ENCODE data around the gene PDS5B.

PDS5B gene

GRCh38 chr13:32823597-32823996 lies 237.3 kb downstream of the PDS5B start:
- H3K4me3 ChIP-seq (ENCODE audit: low read depth, low read length): no peak overlapping the region
- H3K27ac ChIP-seq (ENCODE audit: extremely low read depth, low read depth, low read length): no peak overlapping the region
- H3K4me1 ChIP-seq (ENCODE audit: control insufficient read depth, insufficient read depth, low read length): no peaks in the 10 kb centered on the region
- no peaks in the 10 kb centered on the region for H3K36me3 ChIP-seq (ENCODE audit: control insufficient read depth in 2 of 2, insufficient read depth in 1 of 2, low read length in 2 of 2)
- CTCF ChIA-PET: no interaction called here
- POLR2A ChIA-PET: no interaction called here
- H3K9me3 ChIP-seq (ENCODE audit: control insufficient read depth, insufficient read depth, low read depth, low read length): no peaks in the 10 kb centered on the region
- TF ChIP-seq ZSCAN4 (tag by site-specific recombination; IDR thresholded peaks at IDR 0.05) (peak; percentile 96), ZNF175 (tag by site-specific recombination; IDR thresholded peaks at IDR 0.05) (no peak)

GRCh38 chr13:32824061-32824460 lies 237.8 kb downstream of the PDS5B start:
- H3K4me1 ChIP-seq (ENCODE audit: control insufficient read depth, insufficient read depth, low read length): no peaks in the 10 kb centered on the region
- no peaks in the 10 kb centered on the region for H3K9me3 ChIP-seq (ENCODE audit: control insufficient read depth, insufficient read depth, low read depth, low read length)
- H3K4me3 ChIP-seq (ENCODE audit: low read depth, low read length): no peak overlapping the region
- no peaks in the 10 kb centered on the region for H3K36me3 ChIP-seq (ENCODE audit: control insufficient read depth in 2 of 2, insufficient read depth in 1 of 2, low read length in 2 of 2)
- ChIA-PET CTCF (no interaction called here), POLR2A (no interaction called here)
- no peak overlapping the region for H3K27ac ChIP-seq (ENCODE audit: extremely low read depth, low read depth, low read length)
- no peak for TF ChIP-seq ZNF341 (tag by site-specific recombination; IDR thresholded peaks at IDR 0.05; ENCODE audit: low read depth)
- TF ChIP-seq ZNF248 (tag by site-specific recombination; IDR thresholded peaks at IDR 0.05): no peak
- no peak for TF ChIP-seq ZNF174 (tag by site-specific recombination; IDR thresholded peaks at IDR 0.05)
- no peak for TF ChIP-seq BCL11A (tag by site-specific recombination; IDR thresholded peaks at IDR 0.05; ENCODE audit: low read depth)
- TF ChIP-seq SP7 (tag by site-specific recombination; IDR thresholded peaks at IDR 0.05): no peak
- no peak for TF ChIP-seq ZFP41 (tag by site-specific recombination; IDR thresholded peaks at IDR 0.05; ENCODE audit: borderline replicate concordance)
- no peak for TF ChIP-seq ZNF10 (tag by site-specific recombination; IDR thresholded peaks at IDR 0.05)
- TF ChIP-seq ZFP3 (tag by site-specific recombination; IDR thresholded peaks at IDR 0.05; ENCODE audit: low read depth): no peak
- TF ChIP-seq ZNF747 (tag by site-specific recombination; IDR thresholded peaks at IDR 0.05): no peak

- CTCF ChIA-PET: no interaction called here
- POLR2A ChIA-PET: no interaction called here
- Histone ChIP-seq H3K4me3 (ENCODE audit: low read depth, low read length) (no peak overlapping the region), H3K4me1 (ENCODE audit: control insufficient read depth, insufficient read depth, low read length) (no peaks in the 10 kb centered on the region), H3K9me3 (ENCODE audit: control insufficient read depth, insufficient read depth, low read depth, low read length) (no peaks in the 10 kb centered on the region), H3K36me3 (ENCODE audit: control insufficient read depth in 2 of 2, insufficient read depth in 1 of 2, low read length in 2 of 2) (no peaks in the 10 kb centered on the region), H3K27ac (ENCODE audit: extremely low read depth, low read depth, low read length) (no peak overlapping the region)
- TF ChIP-seq PRDM1 (tag by site-specific recombination; IDR thresholded peaks at IDR 0.05): peak; percentile 38; the same call in 1 of the 2 replicates
- no peak for TF ChIP-seq ZEB2 (tag by site-specific recombination; IDR thresholded peaks at IDR 0.05)
- no peak for TF ChIP-seq KLF16 (tag by site-specific recombination; IDR thresholded peaks at IDR 0.05)
Observed at GRCh38 chr13:32824675-32825074, 238.4 kb downstream of the PDS5B start.

GRCh38 chr13:32825481-32825880 lies 239.2 kb downstream of the PDS5B start:
- H3K9me3 ChIP-seq (ENCODE audit: control insufficient read depth, insufficient read depth, low read depth, low read length): no peaks in the 10 kb centered on the region
- no peak overlapping the region for H3K4me3 ChIP-seq (ENCODE audit: low read depth, low read length)
- no peak overlapping the region for H3K27ac ChIP-seq (ENCODE audit: extremely low read depth, low read depth, low read length)
- ChIA-PET POLR2A (no interaction called here), CTCF (no interaction called here)
- H3K4me1 ChIP-seq (ENCODE audit: control insufficient read depth, insufficient read depth, low read length): no peaks in the 10 kb centered on the region
- H3K36me3 ChIP-seq (ENCODE audit: control insufficient read depth in 2 of 2, insufficient read depth in 1 of 2, low read length in 2 of 2): no peaks in the 10 kb centered on the region
- TF ChIP-seq PRDM6 (tag by site-specific recombination; IDR thresholded peaks at IDR 0.05) (no peak), AEBP2 (tag by site-specific recombination; IDR thresholded peaks at IDR 0.05; ENCODE audit: borderline replicate concordance) (no peak), SP7 (tag by site-specific recombination; IDR thresholded peaks at IDR 0.05) (no peak), ZNF621 (tag by site-specific recombination; IDR thresholded peaks at IDR 0.05) (no peak), ZNF76 (tag by site-specific recombination; IDR thresholded peaks at IDR 0.05; ENCODE audit: borderline replicate concordance, low read depth) (no peak), ZNF311 (tag by site-specific recombination; IDR thresholded peaks at IDR 0.05; ENCODE audit: borderline replicate concordance) (no peak), ZNF792 (tag by site-specific recombination; IDR thresholded peaks at IDR 0.05) (no peak), ZBTB26 (tag by site-specific recombination; optimal IDR thresholded peaks at IDR 0.05) (no peak), ZNF704 (tag by site-specific recombination; IDR thresholded peaks at IDR 0.05) (no peak)

Measured in HEK293 (cell line).